HG03565 (cell line): Measurements from ENCODE around the gene JAM3.

ENCODE experiments used
- ATAC-seq: cut with Tn5 transposase; IDR thresholded peaks from one replicate; pipeline ENCODE4 v1.9.1; 2021; ENCODE audit warnings: mild to moderate bottlenecking, moderate library complexity; ENCODE audit not compliant: unreplicated experiment

Gene JAM3

DNA sequence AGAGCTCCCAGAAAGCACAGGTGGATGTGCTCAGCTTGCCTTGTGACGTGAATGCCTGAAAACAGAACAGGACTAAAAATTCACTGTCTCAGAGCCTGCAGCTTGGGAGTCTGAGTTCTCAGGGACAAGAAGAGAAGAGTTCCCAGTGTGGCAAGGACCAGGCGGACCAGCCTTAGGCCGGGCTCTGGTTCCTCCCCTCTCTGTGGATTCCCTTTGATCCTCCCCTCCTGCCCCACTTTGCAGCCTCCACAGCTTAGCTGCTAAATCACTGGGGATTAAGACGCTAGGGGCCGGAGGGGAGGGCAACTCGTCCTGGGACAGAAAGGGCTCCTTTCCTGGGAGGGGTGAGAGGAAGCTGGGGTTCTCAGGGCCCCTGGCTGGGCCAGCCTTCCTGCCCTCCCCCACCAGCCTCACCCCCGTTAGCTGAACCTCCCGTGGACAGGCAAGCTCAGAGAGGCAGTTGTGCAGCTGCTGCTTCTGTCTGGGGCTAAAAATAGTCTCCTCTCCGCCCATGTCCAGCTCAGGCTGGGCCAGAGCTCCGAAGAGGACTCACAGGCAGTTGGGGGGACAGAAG is 29.9 kb upstream of the JAM3 start:
- ATAC-seq: no peak

DNA sequence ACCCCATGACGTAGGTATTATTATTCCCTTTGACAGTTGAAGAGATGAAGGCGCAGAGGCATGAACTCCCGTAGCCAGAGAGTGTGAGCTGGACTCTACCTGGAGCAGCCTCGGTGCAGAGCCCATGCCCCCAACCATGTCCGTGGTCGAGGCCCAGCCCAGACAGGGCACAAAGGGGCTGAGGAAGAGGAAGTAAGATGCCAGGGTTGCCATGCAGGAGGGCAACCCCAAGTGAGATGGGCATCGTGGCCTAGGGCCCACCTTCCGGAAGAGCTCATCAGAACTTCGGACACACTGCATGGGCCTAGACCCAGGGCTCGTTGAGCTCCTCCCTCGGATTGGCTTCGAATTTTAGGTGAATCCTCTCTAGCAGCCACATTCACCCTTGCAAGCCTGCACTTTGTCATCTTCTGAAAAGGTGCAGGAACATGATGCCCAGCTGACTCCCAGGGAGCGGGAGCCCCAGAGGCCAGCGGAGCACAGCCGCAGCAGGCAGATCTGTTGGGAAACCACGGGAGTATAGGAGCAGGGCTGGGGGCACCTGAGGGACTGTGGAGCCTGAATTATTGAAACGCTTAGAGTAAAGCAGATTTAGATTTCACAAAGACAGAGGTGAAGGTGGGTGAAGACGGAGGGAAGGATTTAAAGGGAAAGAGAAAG is 29.0 kb upstream of the JAM3 start:
- no peak for ATAC-seq

DNA sequence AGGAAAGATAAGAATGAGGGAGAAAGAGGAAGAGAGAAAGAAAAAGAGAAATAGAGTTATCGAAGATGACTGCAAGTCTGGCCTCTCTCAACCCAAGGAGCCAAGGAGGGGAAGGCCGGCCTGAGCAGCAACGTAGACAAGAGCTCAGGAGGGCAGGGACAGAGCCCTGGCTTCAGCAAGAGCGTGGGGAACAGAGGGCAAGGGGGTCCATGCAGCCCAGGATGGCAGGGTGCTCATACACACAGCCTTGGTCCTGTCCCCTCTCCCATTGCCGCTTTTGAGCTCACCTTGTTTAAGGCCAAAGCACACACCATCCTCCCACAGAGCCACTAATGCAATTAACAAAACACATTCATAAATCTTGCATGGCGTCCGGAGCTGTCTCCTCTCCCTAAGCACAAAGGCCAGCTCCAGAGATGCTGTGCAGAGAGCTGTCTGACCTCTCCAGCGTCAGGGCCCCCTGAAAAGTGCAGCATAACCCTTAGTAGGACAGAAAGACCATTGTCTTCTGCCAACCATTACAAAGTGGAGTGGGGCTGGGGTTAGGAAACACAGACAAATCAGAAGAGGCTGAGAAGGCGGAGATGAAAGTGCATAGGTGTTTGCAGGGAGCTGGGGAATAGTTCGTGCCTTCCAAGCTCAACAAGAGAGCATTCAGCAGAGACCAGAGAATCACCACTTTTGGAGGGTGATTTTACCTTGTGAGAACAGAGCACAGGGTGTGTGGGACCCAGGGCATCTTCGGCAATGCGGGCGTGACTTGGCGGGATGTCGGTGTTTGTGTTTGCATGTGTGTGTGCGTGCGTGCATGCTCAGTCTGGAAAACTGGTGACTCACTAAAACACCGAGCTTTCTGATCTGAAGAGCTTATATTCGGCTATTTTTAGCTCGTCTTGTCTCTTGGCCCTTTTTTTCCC is 28.2 kb upstream of the JAM3 start:
- ATAC-seq: no peak

DNA sequence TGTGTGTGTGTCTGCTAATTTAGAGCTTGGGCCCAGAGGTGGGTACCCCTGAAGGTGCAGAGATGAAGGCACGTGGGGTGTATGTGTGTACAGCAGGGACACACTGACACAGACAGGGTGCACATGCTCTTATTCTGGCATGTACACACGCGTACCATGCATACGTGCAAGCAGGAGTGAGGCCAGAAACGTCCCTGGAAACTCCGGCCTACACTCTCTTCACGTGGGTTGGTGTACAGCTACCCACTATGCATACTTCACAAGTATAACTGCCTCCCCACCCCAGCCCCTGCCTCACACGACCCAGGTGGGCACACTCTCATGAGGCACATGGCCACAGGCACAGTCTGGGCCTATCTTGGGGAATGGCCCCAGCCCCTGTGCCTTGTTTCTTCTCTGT is 27.5 kb upstream of the JAM3 start:
- no peak for ATAC-seq

DNA sequence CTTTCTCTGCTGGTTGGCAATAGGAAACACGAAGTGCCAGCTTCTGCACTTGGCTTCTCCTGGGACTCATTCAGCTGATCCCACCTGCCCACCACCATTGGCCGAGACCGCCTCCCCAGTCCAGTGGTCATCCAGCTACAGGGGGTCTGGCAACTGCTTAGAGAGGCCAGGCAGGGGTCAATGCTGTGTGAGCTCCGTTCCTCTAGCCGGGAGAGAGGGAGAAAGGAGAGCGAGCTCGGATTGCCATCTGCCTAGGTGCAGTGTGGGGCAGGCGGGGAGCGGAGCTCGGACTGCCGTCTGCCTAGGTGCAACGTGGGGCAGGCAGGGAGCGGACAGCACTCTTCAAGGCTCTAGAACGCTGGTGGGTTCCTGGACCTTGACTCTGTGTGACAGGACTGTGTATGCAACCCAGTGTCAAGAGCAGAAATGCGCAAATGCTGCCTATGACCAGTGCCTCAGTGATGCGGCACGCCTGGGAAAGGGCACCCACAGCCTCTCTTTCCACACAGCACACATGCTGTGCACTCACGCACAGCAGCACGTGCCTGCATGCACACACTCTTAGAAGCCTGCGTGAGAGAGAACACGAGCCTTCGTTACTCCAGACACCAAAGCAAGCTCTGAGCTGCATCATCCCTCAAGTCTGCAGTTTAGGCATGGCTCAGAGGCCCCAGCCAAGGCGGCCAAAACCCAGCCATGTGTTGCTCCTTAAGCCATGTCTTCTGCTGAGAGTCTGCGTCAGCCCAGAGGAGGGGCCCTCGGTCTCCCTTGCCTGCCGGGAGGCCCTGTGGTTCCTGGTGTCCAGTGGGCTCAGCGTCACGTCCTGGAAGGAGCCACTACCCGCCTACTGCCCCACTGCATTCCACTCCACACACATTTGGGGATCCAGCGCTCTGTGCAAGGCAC is 26.8 kb upstream of the JAM3 start:
- no peak for ATAC-seq

DNA sequence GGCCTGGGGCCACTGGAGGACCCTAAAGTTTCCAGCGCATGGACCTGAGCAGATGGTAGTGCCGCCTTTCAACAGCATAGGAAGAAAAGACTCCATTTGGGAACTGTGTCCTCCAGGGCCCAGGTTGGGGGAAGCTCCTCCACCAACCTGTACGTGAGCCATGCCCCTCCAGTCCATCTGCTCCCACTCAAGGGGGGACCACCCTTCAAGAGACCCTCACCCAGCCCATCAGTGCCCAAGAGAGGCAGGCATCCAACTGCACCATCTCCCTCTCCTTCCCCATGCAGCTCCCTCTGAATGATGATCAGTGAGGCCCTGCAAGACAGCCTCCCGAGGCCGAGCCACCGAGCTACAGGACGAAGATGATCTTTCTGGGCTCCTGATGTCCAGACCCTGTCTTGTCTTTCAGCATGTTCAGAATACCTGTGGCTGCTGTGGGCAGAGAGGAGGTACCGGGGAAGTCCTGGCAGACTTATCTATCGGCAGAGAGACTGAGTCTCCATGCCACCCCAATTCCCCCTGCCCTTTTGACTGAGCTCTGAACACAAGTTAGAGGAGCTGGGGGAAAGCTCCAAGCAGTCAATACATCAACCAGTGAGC is 25.0 kb upstream of the JAM3 start:
- no peak for ATAC-seq

DNA sequence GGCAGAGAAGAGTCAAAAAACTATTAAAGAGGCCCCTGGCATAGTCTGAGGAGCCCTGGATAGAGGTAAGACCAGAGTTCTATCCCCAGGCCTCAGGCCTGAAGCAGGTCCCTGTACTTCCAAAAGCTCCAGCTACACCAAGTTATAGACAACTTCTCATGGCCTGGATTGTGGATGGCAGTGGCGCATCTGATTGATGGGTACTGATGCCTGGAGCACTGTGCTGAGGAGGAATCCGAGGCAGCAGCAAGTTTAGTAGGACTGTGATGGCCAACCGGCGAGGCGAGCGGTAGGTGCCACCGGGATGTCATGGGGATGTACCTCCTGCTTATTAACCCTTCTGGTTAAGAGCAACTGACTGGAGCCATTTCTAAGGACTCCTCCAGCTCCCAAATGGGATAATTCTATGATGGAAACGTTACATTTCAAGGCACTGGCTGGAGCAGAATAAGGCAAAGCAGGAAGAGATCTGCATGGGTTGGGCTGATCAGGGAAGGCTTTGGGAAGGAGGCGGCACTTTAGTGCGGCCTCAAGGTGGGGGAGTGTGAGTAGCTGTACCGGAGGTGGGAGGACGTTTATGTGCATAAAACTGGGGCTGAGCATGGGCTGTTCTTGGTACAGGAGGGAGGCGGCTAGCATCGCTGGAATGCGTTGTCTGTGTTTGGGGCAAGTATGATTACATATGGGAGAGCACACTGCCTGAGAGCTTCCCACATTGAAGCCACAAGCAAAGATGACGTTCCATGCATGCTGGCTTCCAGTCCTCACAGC is 24.2 kb upstream of the JAM3 start:
- no peak for ATAC-seq

DNA sequence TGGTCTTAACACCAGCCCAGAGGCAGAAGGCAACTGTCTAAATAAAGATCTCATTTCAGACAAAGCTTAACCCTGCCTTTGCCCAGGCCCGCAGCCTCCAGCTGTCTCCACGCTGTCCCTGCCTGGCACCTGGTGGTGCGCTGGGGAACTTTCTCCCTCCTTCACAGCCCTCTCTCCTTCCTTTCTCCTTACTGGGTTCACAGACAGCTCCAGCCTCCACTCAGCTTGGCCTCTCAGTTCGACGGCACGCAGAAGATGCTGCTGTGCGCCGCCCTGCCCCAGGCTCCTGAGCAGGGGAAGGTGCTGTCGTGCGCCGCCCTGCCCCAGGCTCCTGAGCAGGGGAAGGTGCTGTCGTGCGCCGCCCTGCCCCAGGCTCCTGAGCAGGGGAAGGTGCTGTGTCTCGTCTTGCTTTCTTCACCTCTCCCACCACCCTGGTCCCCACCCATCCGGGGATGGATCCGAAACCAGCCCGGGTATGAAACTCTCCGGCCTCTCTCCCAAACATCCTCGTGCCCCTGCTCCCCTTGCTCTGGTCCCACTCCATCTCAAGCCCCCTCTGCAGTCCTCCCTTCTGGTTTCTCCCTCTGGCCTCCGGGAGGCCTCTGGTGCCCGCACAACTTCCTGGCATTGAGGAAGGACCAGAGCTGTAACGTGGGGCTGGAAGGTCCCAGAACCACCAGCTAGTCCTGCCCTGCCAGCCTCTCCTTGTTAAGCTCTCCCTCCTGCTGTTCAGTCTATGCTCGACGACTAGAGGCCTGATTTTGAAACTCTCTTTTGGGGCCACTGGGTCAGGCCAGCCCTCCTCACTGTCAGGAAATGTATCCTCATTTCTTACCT is 22.9 kb upstream of the JAM3 start:
- no peak for ATAC-seq

DNA sequence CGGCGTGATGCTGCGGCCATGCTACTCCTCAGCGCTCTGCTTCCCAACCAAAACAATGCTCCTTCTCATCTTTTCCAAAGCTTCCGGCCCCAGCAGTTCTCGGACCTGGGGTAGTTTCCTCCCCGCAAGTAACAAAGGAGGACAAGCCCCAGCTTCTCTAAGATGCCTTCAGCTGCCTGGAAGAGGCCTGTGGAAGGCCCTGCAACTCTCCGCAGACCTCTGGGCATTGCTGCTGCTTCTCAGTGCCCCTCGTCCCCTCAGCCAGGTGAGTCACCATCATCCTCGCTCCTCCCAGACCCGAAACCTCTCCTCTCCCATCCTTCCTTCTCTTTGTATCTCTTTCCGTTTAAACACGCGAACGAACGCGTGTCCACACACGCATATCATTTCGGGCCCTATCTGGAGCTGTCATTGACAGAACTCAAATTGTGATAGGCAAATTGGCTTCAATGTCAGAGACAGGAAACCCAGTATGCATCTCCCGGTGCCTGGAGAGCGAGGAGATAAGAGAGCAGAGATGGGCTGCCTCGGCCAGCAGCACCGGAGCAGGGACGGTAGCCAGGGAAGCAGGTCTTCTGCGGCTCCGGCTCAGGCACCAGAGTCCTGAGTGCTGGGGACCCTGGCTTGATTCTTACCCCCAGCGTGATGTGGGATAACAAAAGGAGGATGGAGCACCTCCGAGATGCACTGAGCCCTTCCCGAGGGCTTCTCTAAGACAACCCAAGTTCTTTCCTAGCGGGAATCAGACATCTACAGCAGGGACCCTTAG is 22.0 kb upstream of the JAM3 start:
- ATAC-seq: no peak

DNA sequence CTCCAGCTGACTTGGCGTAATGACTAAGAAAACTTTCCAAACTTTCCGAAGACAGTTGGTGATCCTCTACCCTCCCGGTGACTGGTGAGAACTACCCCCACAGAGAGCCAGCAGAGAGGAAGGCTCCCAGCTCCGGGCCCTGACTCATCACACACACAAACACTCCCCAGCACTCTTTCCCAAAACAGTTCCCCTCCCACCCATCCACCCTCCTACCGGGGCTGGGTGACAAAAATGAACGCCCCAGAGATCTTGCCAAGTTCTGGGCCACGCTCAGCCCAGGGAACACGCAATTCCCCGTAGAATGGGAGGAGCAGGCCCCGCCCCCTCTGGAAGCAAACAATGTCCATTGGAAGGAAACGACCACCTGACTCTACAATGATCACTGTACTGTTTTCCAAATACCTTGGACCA is 21.3 kb upstream of the JAM3 start:
- ATAC-seq: no peak

DNA sequence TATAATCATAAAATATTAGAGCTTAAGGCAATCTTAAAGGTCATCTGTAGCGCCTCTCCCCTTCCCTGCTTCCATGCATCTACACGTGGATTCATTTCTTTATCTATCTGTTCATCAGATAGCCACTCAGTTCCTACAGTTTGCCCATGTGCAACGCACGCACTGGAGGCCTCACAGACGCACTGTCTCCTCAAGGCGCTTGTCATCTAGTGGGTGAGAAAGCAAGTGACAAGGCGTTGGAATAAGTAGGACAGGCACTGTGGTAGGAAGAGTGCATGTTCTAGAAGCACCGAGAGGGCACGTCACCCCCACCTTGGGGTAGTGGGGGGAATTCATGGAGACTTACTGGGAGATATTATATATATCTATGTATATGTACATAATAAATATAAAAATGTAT is 20.8 kb upstream of the JAM3 start:
- no peak for ATAC-seq

DNA sequence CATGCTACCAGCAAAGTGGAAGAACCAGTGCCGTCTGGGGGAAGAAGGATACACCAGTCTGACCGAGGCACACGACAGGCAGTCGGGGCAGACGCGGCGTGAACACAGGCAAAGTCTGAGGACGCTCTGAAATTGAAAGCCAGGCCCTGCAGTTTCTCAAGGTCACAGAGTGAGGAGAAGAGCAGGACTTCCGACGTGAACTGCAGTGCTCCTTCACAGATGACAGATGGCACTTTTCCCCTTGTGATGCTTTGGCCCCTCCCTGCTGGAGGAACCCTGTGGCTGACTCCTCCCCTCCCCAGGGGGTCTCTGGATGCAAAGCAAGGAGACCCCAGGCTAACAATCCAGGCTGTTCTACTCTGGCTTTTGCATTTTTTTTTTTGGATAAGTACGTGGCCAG is 19.6 kb upstream of the JAM3 start:
- no peak for ATAC-seq

DNA sequence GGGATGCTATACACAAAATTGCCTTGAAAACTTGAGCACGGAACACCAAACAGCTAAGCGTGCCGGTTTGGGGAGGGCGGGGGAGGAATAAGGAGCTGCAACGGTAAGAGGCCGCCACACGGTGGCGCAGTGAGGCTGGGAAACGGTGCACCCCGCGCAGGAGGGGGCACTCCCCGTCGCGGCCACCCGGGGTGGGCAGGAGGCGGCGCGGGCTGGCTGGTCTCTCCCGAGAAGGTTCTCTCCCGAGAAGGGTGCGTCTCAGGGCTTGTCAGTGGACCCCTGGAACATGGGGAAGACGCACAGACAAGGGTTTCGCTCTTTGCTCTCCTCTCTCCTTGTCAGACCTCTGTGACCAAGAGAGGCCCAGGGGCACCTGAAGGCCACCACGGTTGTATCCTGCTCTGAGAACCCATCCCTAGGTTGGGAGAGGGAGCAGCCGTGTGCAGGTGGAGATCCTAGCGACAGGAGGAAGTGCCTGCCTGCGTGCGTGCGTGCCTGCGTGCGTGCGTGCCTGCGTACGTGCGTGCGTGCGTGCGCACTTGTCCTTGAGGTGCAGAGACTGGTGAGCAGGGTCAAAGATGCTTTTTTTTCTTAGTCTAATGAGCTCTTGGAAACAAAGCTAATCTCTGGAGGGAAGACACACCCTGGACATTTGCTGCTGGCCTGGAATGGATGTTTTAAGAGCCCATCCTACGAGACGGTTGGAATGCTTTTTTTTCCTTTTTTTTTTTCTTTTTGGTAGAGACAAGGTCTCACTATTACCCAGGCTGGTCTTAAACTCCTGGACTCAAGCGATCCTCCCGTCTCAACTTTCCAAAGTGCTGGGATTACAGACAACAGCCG is 18.1 kb upstream of the JAM3 start:
- ATAC-seq: peak; percentile 45

DNA sequence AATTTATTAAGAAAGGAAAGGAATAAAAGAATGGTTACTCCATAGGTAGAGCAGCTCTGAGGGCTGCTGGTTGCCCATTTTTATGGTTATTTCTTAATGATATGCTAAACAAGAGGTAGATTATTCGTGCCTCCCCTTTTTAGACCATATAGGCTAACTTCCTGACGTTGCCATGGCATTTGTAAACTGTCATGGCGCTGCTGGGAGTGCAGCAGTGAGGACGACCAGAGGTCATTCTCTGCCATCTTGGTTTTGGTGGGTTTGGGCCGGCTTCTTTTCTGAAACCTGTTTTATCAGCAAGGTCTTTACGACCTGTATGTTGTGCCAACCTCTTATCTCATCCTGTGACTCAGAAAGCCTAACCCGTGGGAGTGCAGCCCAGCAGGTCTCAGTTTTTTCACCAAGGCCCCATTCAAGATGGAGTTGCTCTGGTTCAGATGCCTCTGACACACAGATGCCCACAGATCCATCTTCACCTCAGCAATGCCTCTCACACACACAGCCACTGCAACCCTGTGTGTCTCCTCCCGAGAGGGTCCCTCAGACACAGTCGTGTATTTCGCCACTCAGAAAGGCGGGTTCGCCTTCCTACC is 16.4 kb upstream of the JAM3 start:
- no peak for ATAC-seq

DNA sequence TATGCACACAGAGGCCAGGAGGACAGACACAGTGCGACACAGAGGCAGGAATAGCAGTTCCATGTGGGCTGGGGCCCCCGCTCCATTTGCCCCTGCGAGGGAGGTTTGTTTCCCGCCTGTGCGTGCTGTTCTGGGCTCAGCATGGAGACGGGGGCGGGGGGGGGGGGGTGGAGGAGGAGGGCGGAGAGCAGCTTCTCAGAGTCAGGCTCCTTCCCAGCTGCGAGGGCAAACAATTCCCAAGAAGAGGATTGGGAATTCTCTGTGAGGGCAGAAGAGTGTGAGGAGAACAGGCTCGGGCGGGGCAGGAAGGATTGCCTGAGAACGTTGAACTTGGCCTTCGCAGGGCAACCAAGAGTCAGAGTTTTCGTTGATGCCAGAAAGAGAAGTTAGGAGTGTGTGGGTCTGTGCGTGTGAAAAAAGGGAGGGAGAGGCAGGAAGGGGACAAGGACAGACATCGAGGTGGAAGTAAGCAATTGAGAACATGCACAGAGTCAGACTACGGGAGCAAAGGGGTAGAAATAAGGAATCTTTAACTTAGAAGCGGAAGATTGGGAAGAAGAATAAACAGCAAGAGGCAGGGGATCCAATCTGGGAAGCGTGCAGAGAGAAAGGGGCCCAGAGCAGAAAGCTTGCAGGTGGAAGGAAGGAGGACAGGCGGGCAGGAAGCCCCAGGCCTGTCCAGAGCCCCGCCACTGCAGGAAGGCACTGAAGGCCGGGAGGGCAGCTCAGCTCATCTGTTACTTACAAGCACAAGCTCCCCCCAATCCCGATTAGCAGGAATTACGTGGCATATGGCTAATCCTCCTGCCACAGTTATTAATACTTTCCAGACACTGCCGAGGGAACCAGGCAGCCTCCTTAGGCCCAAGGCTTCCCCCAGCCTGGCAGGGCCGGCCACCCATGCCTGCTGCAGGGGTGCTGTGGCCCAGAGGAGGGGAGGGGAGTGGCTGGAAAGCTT is 15.6 kb upstream of the JAM3 start:
- no peak for ATAC-seq

DNA sequence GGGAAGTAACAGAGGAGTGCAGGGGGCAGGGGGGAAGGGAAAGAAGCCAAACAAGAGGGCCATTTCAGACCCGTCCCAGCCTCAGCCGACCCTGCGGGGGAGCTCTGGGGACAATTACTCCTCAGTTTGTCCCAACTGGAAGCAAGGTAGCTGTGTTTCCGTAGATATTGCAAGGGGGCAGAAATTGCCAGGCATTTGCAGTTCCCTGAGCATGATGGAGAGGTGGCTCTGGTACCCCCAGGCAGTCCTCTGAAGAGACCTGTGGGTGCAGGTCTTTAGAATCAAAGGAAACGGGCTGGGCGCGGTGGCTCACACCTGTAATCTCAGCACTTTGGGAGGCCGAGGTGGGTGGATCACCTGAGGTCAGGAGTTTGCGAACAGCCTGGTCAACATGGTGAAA is 13.8 kb upstream of the JAM3 start:
- ATAC-seq: no peak
